ENCODE measurements around the gene IFT27.

GRCh38 chr22:36803358-36803757, 27.4 kb upstream of the IFT27 start:
- TF ChIP-seq CTCF (optimal IDR thresholded peaks at IDR 0.05 in 1 of 3, IDR thresholded peaks at IDR 0.05 in 1 of 3, conservative IDR thresholded peaks at IDR 0.05 in 1 of 3; ENCODE audit: extremely low read depth in 1 of 3, insufficient read depth in 2 of 3, low read length in 3 of 3) (no peak), EZH2 (IDR thresholded peaks at IDR 0.05; ENCODE audit: low read length) (no peak)
